Muscle of back (tissue), 11 donors: Measurements from ENCODE around the gene TCEAL1. TPM values are rescaled to one million over a fixed set of nuclear protein-coding genes. Genes with fewer than 3 reads are reported as not detected.
"Not testable (repeated sequence)": the region's sequence is repeated elsewhere in the genome, so short reads cannot be mapped to it uniquely, and the experiment has no call there.

Experiments
- DNase-seq, 3 donors: peaks; one replicate each; pipeline versions ENCODE4 v3.0.0 to v3.0.0-alpha.2; 2013
- polyA plus RNA-seq, 10 donors: library from polyadenylated mRNA; unstranded; fragments of 120-200 nt; gene quantifications; one replicate each; pipeline ENCODE4 v1.2.1, GENCODE V29; 2013; ENCODE audit not compliant: insufficient read length in 10 of 10

Gene TCEAL1
- polyA plus RNA-seq, 10 donors = 51.8 to 70.1 (median 61.0) TPM

- peak; percentile 66 to 94 (median 82) for DNase-seq
Observed at GRCh38 chrX:103629318-103630170, 769 bp downstream of the TCEAL1 start.

GRCh38 chrX:103630171-103630511, 1.4 kb downstream of the TCEAL1 start:
- DNase-seq = no peak

GRCh38 chrX:103631145-103631544, 2.4 kb downstream of the TCEAL1 start:
- DNase-seq = no peak

GRCh38 chrX:103635436-103635835, 6.7 kb downstream of the TCEAL1 start:
- no peak for DNase-seq

- no peak for DNase-seq
Observed at GRCh38 chrX:103637604-103638338, 9.0 kb downstream of the TCEAL1 start.

GRCh38 chrX:103638479-103639346, 9.9 kb downstream of the TCEAL1 start:
- DNase-seq = peak in 1 of 3 donors; percentile 10

- DNase-seq = no peak
Observed at GRCh38 chrX:103640401-103641155, 11.8 kb downstream of the TCEAL1 start.

- no peak for DNase-seq
Observed at GRCh38 chrX:103644125-103644524, 15.3 kb downstream of the TCEAL1 start.

GRCh38 chrX:103647630-103648029, 18.9 kb downstream of the TCEAL1 start:
- DNase-seq = no peak

GRCh38 chrX:103651151-103651773, 22.5 kb downstream of the TCEAL1 start:
- no peak for DNase-seq

- not testable (repeated sequence) for DNase-seq
Observed at GRCh38 chrX:103655230-103656000, 26.6 kb downstream of the TCEAL1 start.

- no peak for DNase-seq
Observed at GRCh38 chrX:103656617-103657016, 27.8 kb downstream of the TCEAL1 start.

- not testable (repeated sequence) for DNase-seq
Observed at GRCh38 chrX:103657066-103657465, 28.3 kb downstream of the TCEAL1 start.

GRCh38 chrX:103658681-103659433, 30.1 kb downstream of the TCEAL1 start:
- no peak for DNase-seq

GRCh38 chrX:103659460-103659859, 30.7 kb downstream of the TCEAL1 start:
- DNase-seq = not testable (repeated sequence)

GRCh38 chrX:103663981-103664762, 35.4 kb downstream of the TCEAL1 start:
- no peak for DNase-seq

GRCh38 chrX:103666202-103667107, 37.7 kb downstream of the TCEAL1 start:
- no peak for DNase-seq
